Endothelial cell of umbilical vein (primary cell): ENCODE measurements around the gene POLE.

ENCODE experiments used
- CTCF ChIP-seq, 2 donors: IDR thresholded peaks; 1 replicate in 1 of 2; 2 replicates in 1 of 2; pipeline ENCODE4 v1.5.1; 2011; ENCODE audit warnings: low read length in 2 of 2, mild to moderate bottlenecking in 2 of 2, moderate library complexity in 2 of 2, control low read depth in 1 of 2, inconsistent platforms in 1 of 2, low read depth in 1 of 2; ENCODE audit not compliant: insufficient read depth in 1 of 2; ENCODE audit errors: extremely low read depth in 1 of 2
- EZH2 ChIP-seq: IDR thresholded peaks from 2 replicates; pipeline ENCODE4 v1.6.1; 2012; ENCODE audit warnings: borderline replicate concordance, low read depth, mild to moderate bottlenecking, moderate library complexity, low read length, inconsistent platforms; ENCODE audit not compliant: severe bottlenecking
- JUN ChIP-seq: IDR thresholded peaks from 2 replicates; pipeline ENCODE4 v1.6.1; 2011; ENCODE audit warnings: borderline replicate concordance, low read depth; ENCODE audit not compliant: insufficient read length, insufficient read depth
- MYC ChIP-seq: IDR thresholded peaks from one replicate; pipeline ENCODE4 v1.6.1; 2011; ENCODE audit warnings: mild to moderate bottlenecking, low read depth, low read length
- POLR2A ChIP-seq: IDR thresholded peaks from 2 replicates; pipeline ENCODE4 v1.6.1; 2012; ENCODE audit warnings: low read depth, mild to moderate bottlenecking, control low read depth, low read length

GRCh38 chr12:132674561-132674960 is 12.6 kb downstream of the POLE start:
- TF ChIP-seq JUN = no peak
- TF ChIP-seq CTCF (IDR thresholded peaks at IDR 0.05; ENCODE audit: extremely low read depth in 1 of 2, insufficient read depth in 1 of 2, low read depth in 1 of 2, low read length in 2 of 2) = no peak
- TF ChIP-seq POLR2A = no peak
- TF ChIP-seq EZH2 = no peak
- no peak for TF ChIP-seq MYC
